ENCODE data around the gene KCNH2. TPM values are rescaled to one million over a fixed set of nuclear protein-coding genes. Genes with fewer than 3 reads are reported as not detected.

Gene KCNH2
- total RNA-seq, 1 donor from 2014 or later: 2.4 TPM

DNA sequence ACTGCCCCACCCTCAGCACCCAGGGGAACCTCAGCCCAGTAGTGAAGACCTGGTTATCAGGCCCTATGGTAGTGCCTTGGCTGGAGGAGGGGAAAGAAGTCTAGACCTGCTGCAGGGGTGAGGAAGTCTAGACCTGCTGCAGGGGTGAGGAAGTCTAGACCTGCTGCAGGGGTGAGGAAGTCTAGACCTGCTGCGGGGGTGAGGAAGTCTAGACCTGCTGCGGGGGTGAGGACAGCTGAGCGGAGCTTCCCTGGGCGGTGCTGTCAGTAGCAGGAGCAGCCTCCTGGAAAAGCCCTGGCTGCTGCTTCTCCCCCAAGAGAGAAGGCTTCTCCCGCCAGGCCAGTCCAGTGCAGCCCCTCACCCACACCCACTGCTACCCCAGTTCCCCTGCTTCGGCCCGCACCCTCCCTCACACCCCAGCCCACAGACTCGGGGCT lies 19.0 kb upstream of the KCNH2 start:
- ATAC-seq: no peak
- Histone ChIP-seq H3K27me3 (ENCODE audit: low read depth) (no peaks in the 10 kb centered on the region), H3K9me3 (no peaks in the 10 kb centered on the region), H3K36me3 (peaks cover 4% of the 10 kb centered on the region), H3K4me1 (peaks cover 29% of the 10 kb centered on the region), H3K27ac (no peak overlapping the region), H3K4me3 (peak overlapping the region; percentile 2)
- intact Hi-C loops (cut with DNase I): no loop called here
- TF ChIP-seq, protein P1, sequence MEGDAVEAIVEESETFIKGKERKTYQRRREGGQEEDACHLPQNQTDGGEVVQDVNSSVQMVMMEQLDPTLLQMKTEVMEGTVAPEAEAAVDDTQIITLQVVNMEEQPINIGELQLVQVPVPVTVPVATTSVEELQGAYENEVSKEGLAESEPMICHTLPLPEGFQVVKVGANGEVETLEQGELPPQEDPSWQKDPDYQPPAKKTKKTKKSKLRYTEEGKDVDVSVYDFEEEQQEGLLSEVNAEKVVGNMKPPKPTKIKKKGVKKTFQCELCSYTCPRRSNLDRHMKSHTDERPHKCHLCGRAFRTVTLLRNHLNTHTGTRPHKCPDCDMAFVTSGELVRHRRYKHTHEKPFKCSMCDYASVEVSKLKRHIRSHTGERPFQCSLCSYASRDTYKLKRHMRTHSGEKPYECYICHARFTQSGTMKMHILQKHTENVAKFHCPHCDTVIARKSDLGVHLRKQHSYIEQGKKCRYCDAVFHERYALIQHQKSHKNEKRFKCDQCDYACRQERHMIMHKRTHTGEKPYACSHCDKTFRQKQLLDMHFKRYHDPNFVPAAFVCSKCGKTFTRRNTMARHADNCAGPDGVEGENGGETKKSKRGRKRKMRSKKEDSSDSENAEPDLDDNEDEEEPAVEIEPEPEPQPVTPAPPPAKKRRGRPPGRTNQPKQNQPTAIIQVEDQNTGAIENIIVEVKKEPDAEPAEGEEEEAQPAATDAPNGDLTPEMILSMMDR (IDR thresholded peaks at IDR 0.05): no peak
- DNase-seq: no peak

DNA sequence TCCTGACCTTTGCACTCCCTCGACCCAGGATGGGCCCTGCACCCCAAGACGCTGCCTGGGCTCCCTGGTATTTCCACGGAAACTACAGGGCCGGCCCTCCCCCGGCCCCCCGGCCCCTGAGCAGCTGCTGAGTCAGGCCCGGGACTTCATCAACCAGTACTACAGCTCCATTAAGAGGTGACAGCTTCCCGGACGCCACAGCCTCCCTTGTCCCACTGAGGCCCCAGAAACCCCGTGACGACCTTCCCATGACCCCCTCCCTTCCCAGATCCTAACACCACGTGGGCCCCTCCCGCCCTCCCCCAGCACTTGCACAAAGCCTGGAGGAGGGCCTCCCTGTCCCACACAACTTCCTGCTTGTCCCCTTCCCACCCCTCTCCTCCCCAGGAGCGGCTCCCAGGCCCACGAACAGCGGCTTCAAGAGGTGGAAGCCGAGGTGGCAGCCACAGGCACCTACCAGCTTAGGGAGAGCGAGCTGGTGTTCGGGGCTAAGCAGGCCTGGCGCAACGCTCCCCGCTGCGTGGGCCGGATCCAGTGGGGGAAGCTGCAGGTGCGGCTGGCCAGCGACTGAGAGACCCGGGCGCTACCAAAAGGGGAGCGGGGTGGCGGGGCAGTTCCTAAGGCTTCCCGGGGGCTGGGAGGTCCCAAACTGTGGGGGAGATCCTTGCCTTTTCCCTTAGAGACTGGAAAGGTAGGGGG lies 18.4 kb upstream of the KCNH2 start:
- Histone ChIP-seq H3K36me3 (peaks cover 4% of the 10 kb centered on the region), H3K4me1 (peaks cover 29% of the 10 kb centered on the region), H3K4me3 (peak overlapping the region; percentile 2), H3K27ac (no peak overlapping the region), H3K27me3 (ENCODE audit: low read depth) (no peaks in the 10 kb centered on the region), H3K9me3 (no peaks in the 10 kb centered on the region)
- TF ChIP-seq, protein P1 (IDR thresholded peaks at IDR 0.05): no peak
- ATAC-seq (no peak), DNase-seq (no peak)
- intact Hi-C loops (cut with DNase I): no loop called here

DNA sequence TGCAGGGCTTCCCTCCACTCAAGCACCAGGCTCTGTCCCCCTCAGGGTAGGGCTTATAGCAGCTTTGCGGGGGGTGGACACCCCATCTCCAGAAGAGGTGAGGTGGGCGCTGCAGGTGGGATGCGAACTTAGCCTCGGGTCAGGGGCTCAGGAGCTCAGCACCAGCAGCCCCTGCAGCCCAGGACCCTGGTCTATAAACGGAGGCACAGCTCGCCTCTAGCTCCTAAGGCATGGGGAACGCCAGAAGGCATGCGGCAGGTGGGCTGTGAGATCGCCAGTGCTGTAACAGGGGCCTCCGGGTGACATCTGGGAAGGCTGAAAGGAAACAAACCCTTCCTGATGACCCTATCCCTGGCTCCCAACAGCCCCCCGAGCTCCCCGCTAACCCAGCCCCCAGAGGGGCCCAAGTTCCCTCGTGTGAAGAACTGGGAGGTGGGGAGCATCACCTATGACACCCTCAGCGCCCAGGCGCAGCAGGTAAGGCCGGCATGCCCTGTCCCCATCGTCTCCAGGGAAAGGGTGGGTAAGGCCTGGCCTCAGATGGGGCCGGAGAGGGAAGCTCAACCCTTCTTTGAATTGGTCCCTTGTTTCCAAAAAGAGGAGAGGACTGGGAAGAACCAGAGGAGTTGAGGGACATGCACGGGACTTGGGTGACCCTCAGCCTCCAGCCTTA lies 16.9 kb upstream of the KCNH2 start:
- TF ChIP-seq, protein P1 (IDR thresholded peaks at IDR 0.05): no peak
- intact Hi-C loops (cut with DNase I): no loop called here
- no peak for ATAC-seq
- H3K27ac ChIP-seq: no peak overlapping the region
- DNase-seq: no peak
- H3K4me3 ChIP-seq: peak overlapping the region; percentile 52
- peaks cover 4% of the 10 kb centered on the region for H3K36me3 ChIP-seq
- H3K27me3 ChIP-seq (ENCODE audit: low read depth): no peaks in the 10 kb centered on the region
- H3K9me3 ChIP-seq: no peaks in the 10 kb centered on the region
- H3K4me1 ChIP-seq: peaks cover 31% of the 10 kb centered on the region

DNA sequence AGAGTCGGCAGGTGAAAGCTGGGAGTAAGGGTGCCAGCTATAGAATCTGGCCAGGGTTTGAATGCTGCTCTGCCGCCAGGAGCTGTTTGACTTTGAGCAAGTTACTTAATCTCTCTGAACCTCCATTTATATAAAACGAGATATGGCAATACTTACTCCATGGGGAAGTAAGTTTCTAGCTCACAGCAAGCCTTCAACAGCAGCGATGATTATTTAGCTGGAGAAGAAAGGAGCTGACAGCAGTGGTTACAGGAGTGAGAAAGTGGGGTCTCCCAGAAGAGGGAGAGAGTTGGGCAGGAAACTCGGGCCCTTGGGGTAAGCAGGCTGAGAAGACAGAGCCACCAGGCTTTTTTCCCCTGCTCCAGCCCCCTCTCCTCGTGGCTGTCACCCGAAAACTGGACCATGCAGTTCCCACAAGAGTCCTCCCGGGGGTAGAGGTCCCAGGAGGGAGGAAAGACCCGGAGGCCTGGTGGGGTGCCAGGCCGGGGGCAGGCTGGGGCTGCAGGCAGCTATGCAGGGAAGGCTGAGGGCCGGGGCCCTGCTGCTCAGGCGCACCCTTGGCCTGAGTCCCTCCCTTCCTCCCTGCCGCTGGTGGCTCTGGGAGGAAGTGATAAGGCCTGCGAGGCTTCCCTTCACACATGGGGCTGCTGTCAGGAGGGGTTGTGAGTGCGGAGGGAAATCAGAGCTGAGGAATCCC lies 16.2 kb upstream of the KCNH2 start:
- ATAC-seq (peak; percentile 57 to 70), DNase-seq (no peak)
- Histone ChIP-seq H3K9me3 (no peaks in the 10 kb centered on the region), H3K4me1 (peaks cover 38% of the 10 kb centered on the region), H3K36me3 (peaks cover 4% of the 10 kb centered on the region), H3K27ac (peak overlapping the region; percentile 53), H3K4me3 (peak overlapping the region; percentile 52), H3K27me3 (ENCODE audit: low read depth) (no peaks in the 10 kb centered on the region)
- intact Hi-C loops (cut with DNase I): no loop called here
- TF ChIP-seq, protein P1 (IDR thresholded peaks at IDR 0.05): no peak

DNA sequence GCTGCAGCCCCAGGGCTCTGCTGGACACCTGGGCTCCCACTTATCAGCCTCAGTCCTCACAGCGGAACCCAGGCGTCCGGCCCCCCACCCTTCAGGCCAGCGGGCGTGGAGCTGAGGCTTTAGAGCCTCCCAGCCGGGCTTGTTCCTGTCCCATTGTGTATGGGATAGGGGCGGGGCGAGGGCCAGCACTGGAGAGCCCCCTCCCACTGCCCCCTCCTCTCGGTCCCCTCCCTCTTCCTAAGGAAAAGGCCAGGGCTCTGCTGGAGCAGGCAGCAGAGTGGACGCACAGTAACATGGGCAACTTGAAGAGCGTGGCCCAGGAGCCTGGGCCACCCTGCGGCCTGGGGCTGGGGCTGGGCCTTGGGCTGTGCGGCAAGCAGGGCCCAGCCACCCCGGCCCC lies 15.4 kb upstream of the KCNH2 start:
- intact Hi-C loops (cut with DNase I): no loop called here
- peak; percentile 32 to 33 for ATAC-seq
- DNase-seq: no peak
- peak overlapping the region; percentile 53 for H3K27ac ChIP-seq
- TF ChIP-seq, protein P1 (IDR thresholded peaks at IDR 0.05): no peak
- H3K4me3 ChIP-seq: peak overlapping the region; percentile 52
- H3K27me3 ChIP-seq (ENCODE audit: low read depth): no peaks in the 10 kb centered on the region
- peaks cover 46% of the 10 kb centered on the region for H3K4me1 ChIP-seq
- H3K36me3 ChIP-seq: peaks cover 4% of the 10 kb centered on the region
- H3K9me3 ChIP-seq: no peaks in the 10 kb centered on the region
